T-helper 1 cell (primary cell): ENCODE data around the gene BIRC6.

Experiments used
- DNase-seq, 5 donors: peaks; one replicate each; pipeline ENCODE4 v3.0.0-alpha.2; 2012 to 2020

The BIRC6 gene

GRCh38 chr2:32372519-32373182 lies 15.8 kb downstream of the BIRC6 start:
- no peak for DNase-seq

DNA sequence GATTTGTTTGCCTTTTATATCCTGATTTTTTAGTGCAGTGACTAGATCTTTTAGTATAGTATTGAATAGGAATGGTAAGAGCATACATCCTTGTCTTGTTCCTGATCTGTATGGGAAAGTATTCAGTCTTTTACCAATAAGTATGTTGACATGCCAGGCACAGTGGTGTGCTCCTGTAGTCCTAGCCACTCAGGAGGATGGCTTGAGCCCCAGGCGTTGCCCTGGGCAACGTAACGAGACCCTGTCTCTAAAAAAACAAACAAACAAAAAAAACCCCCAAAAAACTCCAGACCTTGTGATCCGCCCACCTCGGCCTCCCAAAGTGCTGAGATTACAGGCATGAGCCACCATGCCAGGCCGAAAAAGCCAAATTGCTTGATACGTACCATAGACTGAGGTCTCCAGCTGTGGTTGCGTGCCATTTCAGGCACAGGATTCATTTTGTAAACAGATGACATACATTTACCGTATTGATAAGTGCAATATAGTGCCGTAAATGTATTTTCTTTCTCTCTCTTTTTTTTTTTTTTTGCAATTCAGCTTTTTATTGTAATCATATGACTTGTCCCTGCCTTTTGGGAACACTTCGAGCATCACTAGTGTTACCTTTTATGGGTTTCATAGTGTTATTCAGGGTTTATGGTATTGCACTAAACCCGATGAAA lies 18.5 kb downstream of the BIRC6 start:
- DNase-seq = no peak

DNA sequence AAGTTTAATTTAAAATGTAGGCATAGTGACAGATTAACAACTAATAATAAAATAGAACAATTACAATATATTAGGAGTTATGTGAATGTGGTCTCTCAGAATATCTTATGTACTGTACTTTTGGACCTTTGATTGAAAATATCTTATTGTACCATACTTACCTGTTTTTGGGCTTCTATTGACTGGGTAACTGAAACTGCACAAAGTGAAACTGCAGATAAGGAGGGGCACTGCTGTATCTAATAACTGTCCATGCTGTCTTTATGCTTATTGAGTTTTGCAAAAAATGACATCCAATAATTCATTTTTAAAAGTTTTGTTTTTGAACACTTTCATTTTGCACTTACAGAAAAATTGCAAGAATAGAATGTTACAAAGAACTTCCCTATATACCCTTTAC lies 19.9 kb downstream of the BIRC6 start:
- no peak for DNase-seq

- no peak for DNase-seq
Measured at GRCh38 chr2:32377928-32378327, 21.1 kb downstream of the BIRC6 start.

GRCh38 chr2:32379352-32379751 lies 22.5 kb downstream of the BIRC6 start:
- DNase-seq = no peak

DNA sequence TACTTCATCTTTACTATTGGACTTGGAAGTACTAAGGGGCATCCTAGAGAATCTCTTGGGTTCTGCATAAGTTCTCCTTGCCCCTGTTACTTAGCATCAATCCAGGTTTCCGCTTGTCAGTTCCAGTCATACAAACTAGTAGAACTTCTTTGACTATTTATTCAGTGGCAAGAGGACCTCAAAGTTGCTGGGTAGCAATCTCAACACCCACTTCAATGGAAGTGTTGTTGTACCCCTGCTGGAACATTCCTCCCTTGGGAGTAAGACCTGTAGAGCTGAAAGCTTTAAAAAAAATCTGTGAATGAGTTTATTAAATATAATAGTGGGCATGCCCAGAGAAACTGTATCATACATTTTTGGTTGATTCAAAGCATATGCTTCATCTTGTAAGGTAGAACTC lies 27.0 kb downstream of the BIRC6 start:
- no peak for DNase-seq

DNA sequence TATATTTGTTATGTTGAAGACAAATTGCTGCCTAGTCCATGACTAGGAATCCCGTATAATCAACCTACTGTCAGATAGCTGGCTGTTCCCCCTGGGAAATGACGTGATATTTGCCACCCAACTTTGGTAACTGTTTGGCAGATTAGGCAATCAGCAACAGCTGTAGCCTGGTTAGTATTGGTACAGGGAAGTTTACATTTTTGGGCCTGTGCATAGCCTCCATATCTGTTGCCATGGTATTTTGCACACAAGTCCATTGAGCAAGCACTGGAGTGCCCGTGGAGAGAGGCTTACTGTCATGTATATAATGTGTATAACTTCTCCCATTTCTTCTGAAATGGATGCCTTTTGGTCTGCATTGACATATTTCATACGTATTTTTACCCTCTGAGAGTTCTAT lies 27.7 kb downstream of the BIRC6 start:
- DNase-seq = no peak

DNA sequence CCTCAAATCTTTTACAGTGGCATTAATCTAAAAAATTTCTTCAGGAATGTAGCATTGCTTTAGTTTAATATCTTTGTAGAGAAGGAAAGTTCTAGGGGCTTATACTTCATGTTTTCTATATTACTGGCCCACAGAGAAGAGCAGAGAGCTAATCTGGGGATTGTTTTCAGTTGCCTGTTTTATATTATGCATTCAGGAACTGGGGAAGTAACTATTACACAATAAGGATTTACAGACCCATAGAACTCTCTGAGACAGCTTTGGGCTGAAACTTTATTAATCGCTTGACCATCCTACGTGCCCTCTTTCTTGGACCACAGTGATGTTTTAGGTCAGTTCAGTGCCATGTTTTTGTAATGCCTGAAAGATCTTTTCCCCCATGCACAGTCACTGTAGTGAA lies 29.9 kb downstream of the BIRC6 start:
- no peak for DNase-seq

GRCh38 chr2:32399221-32399620 lies 42.4 kb downstream of the BIRC6 start:
- DNase-seq = no peak

GRCh38 chr2:32402091-32402490 lies 45.3 kb downstream of the BIRC6 start:
- DNase-seq = no peak

DNA sequence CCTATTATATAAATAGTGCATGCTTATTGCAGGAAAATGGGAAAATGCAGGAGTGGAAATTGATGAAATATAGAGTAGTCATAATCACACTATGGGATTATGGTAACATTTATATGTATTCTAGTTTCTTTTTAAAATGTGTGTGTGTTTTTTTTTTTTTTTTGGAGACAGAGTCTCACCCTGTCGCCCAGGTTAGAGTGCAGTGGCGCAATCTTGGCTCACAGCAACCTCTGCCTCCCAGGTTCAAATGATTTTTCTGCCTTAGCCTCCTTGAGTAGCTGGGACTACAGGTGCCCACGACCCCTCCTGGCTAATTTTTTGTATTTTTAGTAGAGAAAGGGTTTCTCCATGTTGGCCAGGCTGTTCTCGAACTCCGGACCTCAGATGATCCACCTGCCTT lies 47.0 kb downstream of the BIRC6 start:
- DNase-seq = no peak

GRCh38 chr2:32404691-32405090 lies 47.9 kb downstream of the BIRC6 start:
- no peak for DNase-seq

DNA sequence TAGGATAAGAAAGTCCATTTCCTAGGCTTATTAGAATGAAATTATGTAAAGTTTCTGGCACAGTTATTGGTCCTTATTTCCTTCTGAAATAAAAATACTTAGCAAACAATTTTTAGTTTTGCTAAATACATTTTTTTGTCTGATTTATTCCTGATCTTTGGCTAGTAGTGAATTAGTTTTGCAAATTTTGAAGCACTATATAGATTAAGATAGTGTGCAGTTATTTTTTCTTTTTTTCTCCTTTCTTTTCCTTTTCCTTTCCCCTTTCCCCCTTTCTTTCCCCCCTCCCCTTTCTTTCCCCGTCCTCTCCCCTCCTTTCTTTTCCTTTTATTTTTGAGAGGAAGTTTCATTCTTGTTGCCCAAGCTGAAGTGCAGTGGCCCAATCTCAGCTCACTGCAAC lies 59.7 kb downstream of the BIRC6 start:
- no peak for DNase-seq

GRCh38 chr2:32417659-32418058 lies 60.8 kb downstream of the BIRC6 start:
- DNase-seq = no peak

DNA sequence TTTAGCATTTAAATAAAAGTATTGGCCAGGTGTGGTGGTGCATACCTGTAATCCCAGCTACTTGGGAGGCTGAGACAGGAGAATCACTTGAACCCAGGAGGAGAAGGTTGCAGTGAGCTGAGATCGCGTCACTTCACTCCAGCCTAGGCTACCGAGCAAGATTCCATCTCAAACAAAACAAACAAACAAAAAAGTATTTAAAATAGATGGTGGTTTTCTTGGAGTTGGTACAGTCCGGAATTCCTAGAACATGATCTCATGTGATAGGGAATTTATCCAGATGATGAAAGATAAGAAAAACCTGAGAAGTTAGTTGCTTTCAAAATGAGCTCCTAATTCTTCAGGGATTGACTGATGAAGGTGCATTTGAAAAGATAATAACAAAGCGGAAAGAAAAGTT lies 62.0 kb downstream of the BIRC6 start:
- DNase-seq = no peak

DNA sequence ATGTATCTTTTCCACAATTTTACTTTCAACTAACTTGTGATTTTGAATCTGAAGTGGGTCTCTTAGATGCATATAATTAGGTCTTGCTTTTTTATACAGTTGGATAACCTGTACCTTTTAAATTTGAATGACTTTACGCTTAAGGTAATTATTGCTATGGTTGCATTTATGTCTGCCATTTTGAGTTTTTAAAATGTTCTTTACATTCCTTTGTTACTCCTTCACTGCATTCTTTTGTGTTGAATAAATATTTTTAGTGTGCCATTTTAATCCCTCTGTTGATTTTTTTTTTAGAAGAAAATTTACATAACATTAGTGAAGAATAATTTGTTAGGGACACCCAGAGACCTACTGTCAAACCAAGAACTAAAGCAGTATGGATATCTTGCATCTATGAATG lies 65.3 kb downstream of the BIRC6 start:
- DNase-seq = no peak

GRCh38 chr2:32423536-32423935 lies 66.7 kb downstream of the BIRC6 start:
- no peak for DNase-seq

- DNase-seq = no peak
Measured at GRCh38 chr2:32424739-32425138, 67.9 kb downstream of the BIRC6 start.

DNA sequence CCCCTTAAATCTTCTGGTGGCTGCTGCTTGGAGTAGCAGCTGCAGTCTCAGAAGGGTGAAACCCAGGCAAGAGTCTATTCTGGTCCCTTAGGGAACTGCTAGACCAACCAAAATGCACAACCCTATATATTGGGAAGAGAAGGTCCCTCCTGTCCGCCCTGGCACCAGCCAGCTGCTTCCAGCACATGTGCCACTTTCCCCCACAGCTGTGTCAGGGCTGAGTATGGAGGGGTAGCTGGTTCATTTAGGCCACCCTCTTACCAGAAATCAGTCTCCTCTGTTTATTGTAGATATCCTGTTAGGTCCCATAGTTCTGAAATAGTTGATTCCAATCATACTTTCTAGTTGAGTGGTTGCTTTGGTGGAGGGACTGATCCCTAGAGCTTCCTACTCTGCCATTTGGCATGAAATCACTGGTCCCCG lies 68.9 kb downstream of the BIRC6 start:
- no peak for DNase-seq

GRCh38 chr2:32427672-32428610 lies 71.1 kb downstream of the BIRC6 start:
- no peak for DNase-seq

GRCh38 chr2:32430804-32431203 lies 74.0 kb downstream of the BIRC6 start:
- DNase-seq = no peak

DNA sequence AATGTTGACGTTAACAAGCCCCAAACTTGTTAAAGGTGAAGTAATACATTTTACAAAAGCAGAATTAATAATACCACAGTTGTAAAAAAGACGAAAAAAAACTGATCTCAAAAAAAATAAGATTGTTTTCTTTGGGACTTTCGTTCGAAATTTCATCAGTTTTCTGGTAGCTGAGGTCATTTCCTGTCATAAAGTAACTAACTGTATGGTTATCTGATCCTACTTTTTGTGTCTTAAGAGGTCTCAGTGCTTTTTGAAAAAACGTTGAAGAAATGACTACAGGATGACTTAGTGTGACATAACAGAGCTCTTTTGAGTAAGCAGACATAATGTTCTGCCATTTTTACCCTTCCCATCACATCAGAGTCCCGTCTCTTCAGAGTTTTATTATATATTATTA lies 79.3 kb downstream of the BIRC6 start:
- peak in 1 of 5 donors; percentile 3 for DNase-seq

GRCh38 chr2:32442020-32442467 lies 85.2 kb downstream of the BIRC6 start:
- no peak for DNase-seq

- DNase-seq = no peak
Measured at GRCh38 chr2:32446369-32446768, 89.5 kb downstream of the BIRC6 start.
